ENCODE measurements around the gene ALG12.

The ALG12 gene

GRCh38 chr22:49911881-49912625, 6.2 kb downstream of the ALG12 start:
- no peak for DNase-seq (ENCODE audit: low read depth in 2 of 2)

DNA sequence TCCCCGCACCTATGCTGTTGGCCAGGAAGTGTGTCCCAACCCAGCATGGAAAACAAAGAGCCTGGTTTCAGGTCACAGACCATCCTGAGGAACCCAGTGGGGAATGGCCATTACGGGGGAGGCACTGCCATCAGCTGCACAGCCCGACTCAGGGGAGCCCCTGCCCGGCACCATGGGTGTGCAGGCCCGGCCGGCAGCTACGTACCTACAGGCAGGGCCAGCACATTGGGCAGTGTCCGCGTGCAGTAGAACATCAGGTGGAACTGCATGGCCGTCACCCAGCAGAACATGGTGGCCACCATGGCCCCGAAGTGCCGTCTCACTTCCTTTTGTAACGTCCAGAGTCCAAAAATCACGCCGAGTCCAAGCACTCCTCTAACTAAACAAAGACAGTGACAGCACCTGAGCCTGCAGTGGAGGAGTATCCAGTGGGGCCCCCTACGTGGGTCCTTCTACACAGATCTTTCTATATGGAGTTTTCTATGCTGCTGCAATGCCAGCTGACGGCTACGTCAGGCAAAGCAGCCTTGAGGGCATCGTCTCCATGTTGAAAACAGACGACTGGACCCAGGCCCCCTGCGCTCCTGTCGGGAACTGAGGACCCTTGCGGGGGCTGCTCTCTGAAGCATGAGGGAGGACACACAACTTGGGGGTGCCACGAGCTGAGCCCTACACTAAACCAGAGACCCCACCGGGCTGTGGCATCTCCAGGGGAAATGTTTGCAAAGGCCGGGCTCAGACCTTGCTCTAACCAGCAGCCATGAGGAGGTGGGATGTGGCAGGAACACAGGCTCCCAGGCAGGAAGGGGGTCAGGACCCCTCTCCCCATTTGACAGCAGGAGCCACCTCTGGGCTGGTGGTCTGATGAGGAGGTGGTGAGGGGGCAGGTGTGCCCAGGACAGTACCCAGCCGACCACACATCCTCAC, 7.7 kb downstream of the ALG12 start:
- DNase-seq (ENCODE audit: low read depth in 2 of 2): no peak

GRCh38 chr22:49909476-49910205, 8.6 kb downstream of the ALG12 start:
- DNase-seq (ENCODE audit: low read depth in 2 of 2): no peak

DNA sequence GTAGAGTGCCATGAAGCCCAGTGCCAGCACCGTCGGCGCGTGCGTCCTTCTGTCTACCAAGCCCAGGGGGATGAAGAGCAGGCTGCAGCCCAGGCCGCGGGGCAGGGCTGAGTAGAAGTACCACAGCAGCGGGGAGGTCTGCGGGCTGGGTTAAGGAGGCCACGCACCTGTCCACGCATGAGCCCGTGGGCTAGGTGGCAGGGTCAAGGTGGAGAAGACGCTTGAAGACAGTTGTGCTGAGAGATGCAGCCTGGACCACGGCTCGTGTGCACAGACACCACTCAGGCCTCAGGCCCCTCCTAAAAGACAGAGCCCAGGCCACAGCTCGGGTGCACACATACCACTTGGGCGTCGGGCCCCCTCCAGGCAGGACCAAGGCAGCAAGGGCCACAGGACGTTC, 10.4 kb downstream of the ALG12 start:
- no peak for DNase-seq (ENCODE audit: low read depth in 2 of 2)

DNA sequence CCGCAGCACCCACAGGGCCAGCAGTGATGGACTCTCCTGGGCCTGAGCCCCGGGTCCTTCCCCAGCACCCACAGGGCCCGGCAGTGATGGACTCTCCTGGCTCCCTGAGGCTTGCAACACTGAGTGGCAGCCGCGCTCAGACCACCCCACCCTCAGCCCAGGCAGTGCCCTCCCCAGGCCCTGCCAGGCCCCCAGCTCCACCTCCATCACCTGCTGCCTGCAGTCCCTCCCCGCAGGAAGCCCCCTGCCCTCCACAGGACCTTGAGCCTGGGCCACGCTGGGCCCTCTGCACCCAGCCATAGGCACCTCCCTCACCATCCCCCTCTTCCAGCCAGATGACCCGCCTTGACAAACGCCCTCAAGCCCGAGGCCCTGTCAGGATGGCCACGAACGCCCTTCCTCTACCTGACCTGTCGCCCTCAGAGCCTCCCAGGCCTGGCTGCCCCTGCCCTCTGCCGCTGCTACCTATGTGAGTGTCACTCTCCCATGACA, 11.4 kb downstream of the ALG12 start:
- no peak for DNase-seq (ENCODE audit: low read depth in 2 of 2)

- DNase-seq (ENCODE audit: low read depth in 2 of 2): no peak
These were observed 12.0 kb downstream of the ALG12 start for GRCh38 chr22:49906071-49906798.

DNA sequence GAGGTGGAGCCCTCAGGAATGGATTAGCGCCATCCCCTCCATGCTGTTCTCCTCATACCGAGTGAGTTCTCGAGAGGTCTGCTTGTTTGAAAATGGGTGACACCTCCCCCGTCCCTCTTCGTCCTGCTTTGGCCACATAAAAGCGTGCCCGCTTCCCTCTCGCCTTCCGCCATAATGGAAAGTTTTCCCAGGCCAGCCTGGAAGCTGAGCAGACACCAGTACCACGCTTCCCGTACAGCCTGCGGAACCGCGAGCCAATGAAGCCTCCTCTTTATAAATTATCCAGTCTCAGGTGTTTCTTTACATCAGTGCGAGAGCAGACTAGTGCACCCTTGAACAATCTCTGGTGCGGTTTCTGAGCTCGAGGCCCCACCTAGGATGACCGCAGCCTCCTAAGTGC, 12.8 kb downstream of the ALG12 start:
- DNase-seq (ENCODE audit: low read depth in 2 of 2): no peak

GRCh38 chr22:49904040-49904369, 14.2 kb downstream of the ALG12 start:
- no peak for DNase-seq (ENCODE audit: low read depth in 2 of 2)

DNA sequence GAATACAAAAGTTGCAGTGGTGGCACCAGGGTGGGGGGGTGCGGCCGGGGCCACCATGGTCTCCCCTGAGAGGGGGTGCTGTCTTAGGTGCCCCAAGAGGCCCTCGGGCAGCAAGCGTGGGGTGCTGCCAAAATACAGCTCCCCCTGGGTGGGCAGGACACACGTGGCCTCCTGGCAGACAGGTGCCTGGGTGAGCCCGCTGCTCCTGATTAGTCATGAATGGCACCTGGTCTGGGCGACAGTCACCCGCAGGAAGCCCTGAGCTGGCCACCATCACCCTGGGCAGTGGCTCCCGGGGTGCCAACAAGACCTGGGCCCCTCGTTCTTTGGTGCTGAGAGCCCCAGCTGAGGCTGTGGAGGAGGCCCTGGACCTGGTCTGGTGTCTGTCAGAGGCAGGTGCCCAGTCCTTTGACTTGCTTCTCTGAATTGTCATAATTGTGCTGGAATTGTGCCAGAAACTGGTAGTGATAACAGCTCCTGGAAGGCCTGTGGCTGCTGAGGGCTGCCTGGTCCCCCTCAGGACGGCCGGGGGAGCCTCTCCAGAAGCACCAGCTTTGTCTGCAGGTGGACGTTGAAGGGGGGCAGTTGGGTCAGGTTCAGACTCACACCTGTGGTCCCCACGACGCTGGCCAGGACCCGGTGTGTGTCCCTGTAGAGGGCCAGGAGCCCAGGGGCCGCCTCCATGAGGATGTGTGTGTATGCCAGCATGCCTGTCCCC, 14.8 kb downstream of the ALG12 start:
- DNase-seq (ENCODE audit: low read depth in 2 of 2): no peak

GRCh38 chr22:49901457-49901856, 16.8 kb downstream of the ALG12 start:
- DNase-seq (ENCODE audit: low read depth in 2 of 2): no peak

DNA sequence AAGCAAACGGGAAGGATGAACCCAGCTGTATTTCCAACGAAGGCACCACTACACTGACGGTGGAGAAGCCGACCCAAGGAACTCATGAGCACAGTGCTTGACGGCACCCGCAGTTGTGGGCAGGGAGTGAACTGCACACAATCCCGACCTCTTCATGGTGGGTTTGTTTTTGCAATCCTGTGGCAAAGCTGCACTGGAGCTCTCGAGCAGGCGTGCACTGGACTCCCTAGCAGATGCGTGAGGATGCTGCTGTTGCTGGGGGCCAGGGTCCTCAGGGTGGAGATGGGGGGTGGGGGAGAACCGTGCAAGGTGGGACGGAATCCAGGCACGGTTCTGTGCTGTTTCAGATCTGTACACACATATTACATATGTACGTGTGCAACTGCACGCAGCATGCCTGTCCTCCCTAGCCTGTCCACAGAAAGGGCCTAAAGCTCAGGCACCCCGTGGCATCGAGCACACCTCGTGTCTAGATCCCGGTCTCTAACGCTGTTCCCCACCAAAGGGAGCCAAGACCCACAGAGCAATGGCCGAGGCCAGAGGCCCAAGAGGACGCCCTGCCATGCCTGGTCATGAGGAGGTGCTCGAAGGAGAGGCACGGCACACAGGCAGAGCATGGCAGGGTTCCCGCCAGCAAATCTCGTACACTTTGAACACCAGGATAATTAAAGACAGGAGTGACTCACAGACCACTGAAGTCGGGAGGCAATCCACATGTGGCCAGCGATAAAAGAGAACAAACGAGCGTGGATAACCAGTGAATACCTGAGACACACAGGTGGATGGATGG, 17.6 kb downstream of the ALG12 start:
- DNase-seq (ENCODE audit: low read depth in 2 of 2): no peak

- DNase-seq (ENCODE audit: low read depth in 2 of 2): no peak
These were observed 18.7 kb downstream of the ALG12 start for GRCh38 chr22:49899530-49899929.

GRCh38 chr22:49897015-49897684, 21.1 kb downstream of the ALG12 start:
- DNase-seq (ENCODE audit: low read depth in 2 of 2): no peak

DNA sequence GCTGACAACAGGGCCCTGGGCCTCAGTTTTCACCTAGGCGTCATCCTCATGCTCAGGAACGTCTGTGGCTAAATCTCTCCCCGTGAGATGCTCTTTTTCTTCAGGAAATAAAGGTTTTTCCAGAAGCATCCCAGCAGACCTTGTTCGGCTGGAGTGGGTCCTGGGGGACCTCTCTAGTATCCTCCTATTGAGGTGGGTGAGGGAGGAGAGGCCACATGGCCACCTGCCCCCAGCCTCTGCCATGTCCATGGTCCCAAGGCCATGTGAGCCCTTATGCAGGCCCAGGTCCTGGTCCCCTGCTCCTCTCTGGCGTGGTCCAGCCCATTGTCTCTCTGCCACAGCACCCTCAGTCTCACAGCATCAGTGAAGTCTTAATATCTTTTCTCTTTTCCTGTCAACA, 22.0 kb downstream of the ALG12 start:
- DNase-seq (ENCODE audit: low read depth in 2 of 2): no peak

- DNase-seq (ENCODE audit: low read depth in 2 of 2): no peak
These were observed 23.8 kb downstream of the ALG12 start for GRCh38 chr22:49894322-49895054.

- DNase-seq (ENCODE audit: low read depth in 2 of 2): no peak
These were observed 25.2 kb downstream of the ALG12 start for GRCh38 chr22:49893025-49893424.

DNA sequence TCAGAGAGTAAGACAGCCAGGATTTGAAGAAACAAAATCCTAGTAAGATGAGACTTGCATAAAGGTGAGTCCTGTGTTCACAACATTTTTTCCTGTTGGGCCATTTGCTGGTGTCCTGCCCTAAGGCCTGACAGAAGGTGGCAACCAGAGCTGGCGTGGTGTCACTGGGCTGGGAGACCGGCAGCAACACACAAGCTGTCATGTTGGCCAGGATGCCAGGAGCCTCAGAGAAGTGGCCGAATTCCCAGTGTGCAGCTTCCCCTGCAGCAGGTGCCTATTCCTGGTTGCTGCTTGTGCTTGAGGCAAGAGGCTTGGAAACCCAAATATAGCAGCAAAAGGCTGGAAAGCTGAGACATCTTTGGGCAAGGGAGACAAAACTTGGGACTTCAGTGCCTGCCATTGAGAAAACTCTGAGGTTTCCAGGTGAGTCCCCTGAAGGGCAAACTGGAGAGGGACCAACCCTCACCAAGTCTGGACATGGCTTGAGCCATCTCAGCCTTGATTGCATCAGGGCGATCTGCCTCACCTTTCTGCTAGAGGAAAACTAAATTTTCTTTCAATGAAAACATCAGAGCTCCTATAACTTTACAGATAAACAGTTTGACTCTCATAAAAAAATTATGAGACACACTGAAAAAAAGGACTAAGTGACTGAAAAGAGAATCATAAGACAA, 25.9 kb downstream of the ALG12 start:
- no peak for DNase-seq (ENCODE audit: low read depth in 2 of 2)

DNA sequence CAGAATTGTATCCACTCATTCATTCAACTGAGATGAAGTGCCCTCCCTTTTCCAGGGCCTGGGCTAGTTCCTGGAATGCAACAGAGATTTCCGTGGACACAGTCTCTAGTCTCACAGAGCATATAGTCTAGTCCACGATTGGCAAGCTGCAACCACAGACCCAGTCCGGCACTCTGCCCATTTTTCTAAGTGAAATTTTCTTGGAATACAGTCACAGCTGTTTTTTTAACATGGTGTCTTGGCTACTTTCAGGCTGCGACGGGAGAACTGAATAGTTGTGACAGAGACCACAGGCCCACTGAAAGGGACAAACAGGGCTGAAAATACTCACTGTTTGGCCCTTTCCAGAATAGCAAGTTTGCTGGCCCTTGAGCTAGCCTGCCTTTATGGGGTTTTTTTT, 29.2 kb downstream of the ALG12 start:
- no peak for DNase-seq (ENCODE audit: low read depth in 2 of 2)
